ENCODE results near the gene CXCL5.
A peak's percentile ranks its signal among the peaks of the same experiment; 100 is the strongest.

The CXCL5 gene

DNA sequence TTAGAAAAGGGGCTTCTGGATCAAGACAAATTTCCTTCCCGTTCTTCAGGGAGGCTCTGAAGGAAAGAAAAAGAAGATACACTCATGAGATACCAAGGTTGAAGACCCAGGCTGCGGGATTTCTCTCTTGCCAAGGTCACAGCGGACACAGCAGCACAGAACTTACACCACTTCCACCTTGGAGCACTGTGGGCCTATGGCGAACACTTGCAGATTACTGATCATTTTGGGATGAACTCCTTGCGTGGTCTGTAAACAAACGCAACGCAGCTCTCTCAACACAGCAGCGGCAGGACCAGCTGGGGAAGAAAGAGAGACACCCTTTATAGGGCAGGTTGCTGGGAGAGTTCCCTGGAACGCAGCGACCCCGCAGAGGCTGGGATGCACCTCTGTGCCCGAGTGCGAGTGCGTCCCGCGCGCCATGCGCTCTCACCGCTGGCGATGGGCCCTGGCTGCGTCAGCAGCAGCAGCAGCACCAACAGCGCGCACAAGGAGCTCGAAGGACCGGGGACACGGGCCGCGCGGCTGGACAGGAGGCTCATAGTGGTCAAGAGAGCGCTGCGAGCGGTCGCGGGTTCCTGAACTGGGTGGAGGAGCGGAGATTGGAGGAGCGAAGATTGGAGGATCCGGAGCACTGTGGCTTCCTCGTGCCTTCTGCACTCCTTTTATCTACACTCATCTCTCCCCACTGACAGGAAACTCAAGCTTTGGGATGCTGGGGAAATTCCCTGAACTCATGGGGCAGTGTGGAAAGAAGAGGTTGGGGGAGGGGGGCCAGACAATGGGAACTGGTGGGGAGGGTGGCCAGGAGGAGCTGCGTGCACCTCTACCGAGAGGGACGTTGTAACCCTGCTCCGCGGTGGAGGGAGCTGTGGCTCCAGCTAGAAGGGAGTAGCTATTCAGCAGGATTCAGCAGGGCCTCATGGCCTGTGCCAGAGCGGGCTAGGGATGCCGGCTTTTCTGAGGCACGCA is at the start of gene CXCL5:
CXCL5 (minus strand) TSS at position 638 of the 972 bp plus-strand sequence; CDS start at position 542, 96 bp downstream.
- peak; percentile 60 for DNase-seq

- no peak for DNase-seq
Measured at GRCh38 chr4:74047152-74047551, 48.7 kb upstream of the CXCL5 start.

DNA sequence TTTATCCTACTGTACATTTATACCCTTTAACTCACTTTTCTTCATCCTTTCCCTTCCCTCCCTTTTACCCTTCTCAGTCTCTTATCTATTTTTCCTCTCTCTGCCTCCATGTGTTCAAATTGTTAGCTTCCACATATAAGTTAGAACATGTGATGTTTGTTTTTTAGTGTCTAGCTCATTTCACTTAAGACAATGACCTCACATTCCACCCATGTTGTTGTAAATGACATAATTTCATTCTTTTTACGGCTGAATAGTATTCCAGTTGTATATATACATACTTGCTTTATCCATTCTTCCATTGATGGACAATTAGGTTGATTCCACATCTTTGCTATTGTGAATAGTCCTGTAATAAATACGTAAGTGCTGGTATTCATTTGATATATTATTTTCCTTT is 47.3 kb upstream of the CXCL5 start:
- no peak for DNase-seq

DNA sequence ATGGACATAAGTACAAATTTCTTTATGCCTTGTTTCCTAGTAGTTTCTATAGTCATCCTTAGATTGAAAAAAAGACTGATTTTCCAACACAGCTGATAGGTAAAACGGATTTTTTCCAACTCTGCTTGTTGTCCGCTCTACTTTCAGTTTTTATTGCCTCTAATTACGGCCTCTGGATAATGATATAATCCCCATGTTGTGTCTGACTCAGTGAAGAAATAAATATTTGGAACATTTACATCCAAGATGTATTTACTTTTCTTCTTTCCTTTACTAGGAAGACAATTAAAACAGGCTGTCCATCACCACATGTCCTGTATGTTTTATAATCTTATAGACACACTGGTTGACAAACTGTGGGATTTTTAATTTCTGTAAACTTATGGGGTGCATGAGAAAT is 46.8 kb upstream of the CXCL5 start:
- no peak for DNase-seq

DNA sequence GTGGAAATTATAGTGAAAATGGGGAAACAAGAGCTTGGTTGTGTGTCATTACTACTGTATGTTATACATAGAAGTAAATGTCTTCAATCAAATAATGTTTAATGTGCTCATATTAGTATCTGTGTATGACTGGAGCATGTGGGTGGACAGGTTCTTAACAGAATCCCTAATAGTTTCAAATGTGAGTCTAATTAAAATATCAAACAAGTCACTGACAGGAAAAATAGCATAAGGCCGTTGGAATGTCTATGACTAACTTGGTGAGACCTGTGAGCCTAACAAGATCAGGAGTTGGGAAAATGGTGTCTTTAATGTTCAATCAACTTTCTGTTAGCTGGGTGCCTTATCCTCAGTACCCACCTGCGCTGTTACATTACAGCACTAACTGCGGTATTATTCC is 46.2 kb upstream of the CXCL5 start:
- DNase-seq: peak; percentile 72

GRCh38 chr4:74042681-74043080 is 44.2 kb upstream of the CXCL5 start:
- DNase-seq: no peak

DNA sequence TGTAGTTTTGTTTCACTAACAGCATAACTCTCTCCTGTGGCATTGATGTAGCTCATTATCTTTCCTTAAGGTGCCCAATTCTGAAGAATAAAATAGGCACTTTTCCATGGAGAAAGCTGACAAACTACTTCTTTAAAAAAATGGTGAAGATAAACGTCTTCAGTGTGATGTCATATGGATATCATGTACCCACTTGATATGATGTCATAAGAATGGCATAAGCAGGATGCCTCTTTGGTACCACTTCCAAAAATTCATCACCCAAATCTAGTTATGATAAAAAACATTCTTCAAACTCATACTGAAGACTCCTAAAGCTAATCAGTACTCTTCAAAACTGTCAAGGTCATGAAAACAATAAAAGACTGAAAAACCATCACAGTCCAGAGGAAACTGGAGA is 42.9 kb upstream of the CXCL5 start:
- no peak for DNase-seq

- DNase-seq: no peak
Measured at GRCh38 chr4:74039315-74039763, 40.9 kb upstream of the CXCL5 start.

DNA sequence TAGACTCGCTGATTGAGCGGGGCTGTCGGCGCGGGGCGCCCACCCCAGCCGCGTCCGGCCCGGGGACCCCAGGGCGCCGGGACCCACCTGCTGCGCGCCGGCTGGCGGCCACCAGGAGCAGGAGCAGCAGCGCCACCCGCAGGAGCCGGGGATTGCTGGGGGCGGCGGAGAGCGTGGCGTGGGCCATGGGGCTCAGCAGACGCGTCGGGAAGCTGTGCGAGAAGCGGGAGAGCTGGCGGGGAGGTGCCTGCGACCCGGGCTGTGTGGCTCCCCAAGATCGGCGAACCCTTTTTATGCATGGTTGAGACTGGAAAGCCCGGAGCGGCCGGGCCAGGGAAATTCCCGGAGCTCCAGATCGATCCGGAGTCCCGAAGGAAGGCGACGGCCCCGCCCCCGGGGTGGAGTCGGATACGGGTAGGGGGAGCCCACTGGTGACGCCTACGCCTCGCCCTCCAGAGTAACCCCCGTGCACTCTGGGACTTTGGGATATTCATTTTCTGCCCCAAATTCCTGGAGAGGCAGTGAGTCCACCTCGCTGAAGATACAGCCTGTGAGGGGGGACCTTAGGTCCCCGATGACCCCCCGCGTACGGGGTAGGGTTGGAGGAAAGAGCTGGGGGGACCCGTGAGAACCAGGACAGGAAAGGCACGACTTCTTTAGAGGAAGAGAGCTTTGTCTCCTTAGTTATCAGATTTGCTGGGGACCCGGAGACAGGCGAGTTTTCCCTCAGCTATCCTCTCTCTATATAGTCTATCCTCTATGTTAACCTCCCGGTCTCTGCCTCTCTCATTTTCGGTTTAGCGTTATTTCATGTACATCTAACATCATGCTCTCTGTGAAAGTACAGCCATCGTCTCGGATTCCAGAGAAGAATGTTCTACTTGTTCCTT is 40.2 kb upstream of the CXCL5 start, which contains the start of gene CXCL3:
CXCL3 (minus strand) TSS at position 265 of the 890 bp plus-strand sequence; CDS start at position 187, 78 bp downstream.
- DNase-seq: peak; percentile 61

DNA sequence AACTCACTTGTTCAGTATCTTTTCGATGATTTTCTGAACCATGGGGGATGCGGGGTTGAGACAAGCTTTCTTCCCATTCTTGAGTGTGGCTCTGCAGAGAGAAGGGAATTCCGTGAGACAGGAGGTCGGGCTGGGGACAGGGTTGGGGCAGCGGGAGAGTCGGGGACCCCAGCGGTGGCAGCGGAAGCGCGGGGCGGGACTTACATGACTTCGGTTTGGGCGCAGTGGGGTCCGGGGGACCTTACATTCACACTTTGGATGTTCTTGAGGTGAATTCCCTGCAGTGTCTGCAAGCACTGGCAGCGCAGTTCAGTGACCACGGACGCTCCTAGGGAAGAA is 39.6 kb upstream of the CXCL5 start:
- no peak for DNase-seq

GRCh38 chr4:74037076-74037955 is 38.8 kb upstream of the CXCL5 start:
- DNase-seq: no peak

DNA sequence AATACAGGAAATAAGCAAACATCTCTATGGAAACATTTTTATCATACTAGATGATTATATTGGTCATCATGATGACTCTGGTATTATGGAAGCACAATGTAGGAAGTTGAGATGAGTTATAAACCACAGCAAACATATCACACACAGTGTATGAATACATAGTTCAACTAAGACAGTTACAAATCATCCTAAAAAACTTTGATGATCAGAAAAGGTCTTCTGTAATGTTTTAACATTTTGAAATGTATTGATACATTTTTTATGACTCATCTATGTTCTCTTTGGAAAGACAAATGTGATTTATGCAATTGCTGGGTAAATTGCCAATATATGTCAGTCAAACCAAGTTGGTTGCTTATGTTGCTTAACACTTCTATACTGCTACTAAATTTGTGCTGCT is 35.3 kb upstream of the CXCL5 start:
- DNase-seq: peak; percentile 62

DNA sequence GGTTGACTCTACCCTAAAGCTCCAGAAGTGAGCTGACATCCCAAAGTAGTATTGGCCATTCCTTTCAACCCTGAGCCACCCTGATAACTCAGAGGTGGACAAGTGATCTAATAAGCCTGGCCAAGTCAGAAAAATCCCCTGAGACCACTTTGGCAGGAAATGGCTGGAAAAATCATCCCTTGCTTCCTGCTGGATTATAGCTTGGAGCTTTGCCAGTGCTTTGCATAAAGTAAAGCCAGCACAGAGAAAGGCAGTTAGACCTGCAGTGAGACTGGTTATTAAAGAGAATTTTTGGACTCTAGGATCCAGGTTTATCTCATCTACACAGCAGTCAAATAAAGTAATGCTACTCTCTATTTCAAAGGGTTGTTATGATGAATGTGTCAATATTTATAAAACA is 33.6 kb upstream of the CXCL5 start:
- peak; percentile 65 for DNase-seq

DNA sequence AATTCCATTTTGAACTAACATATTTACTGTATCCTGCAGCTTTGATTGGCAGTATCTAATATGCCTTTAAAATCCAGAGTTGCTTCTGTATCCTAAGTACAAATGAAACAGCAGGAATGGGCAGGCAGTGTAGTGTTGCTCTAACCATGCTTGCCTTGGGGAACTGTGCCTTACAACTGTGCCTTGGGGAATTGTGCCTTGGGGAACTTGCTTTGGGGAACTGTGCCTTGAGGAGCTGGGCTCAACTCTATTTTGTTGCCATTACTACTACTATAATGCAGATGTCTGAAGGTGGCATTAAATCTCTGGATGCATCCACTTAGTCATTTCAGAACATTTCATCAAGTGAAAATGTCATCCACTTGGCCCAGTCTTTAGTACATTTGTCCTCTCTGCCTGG is 33.1 kb upstream of the CXCL5 start:
- DNase-seq: no peak

DNA sequence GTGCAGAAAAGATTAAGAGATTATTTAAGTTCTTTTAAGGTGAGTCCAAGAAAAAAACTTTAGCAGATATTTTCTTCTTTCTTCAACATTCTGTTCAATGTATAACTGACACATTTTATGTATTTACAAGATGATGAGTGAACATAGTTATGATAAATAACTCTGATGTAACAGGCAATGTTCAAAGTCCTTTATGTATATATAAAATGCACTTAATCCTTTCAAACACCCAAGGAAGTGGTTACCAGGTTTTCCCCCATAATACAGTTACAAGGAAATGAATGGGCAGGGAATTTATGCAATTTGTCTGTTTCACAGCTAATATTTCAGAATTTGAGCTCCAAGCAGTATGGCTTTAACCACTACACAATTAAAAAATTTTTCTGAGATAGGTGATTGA is 31.8 kb upstream of the CXCL5 start:
- no peak for DNase-seq

GRCh38 chr4:74028504-74028903 is 30.0 kb upstream of the CXCL5 start:
- no peak for DNase-seq

DNA sequence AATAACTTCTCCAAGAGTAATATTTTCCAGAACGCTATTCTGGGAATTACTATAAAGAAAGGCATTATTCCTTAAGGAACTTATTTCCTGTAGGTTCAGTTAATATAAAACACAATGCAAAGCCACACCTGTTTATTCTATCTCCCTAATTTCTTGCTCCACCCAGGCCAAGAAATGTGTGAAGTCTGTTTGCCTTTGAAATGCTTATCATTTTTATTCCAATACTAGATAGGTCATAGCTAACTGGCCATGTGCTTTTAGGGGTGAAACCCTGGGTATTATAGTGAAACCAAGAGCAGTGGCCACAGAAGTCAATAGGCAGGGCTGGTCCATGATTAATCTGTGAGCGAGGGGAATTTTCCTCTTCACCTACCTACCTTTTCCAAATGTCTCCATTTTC is 25.2 kb upstream of the CXCL5 start:
- no peak for DNase-seq

- DNase-seq: no peak
Measured at GRCh38 chr4:74021601-74022000, 23.1 kb upstream of the CXCL5 start.

DNA sequence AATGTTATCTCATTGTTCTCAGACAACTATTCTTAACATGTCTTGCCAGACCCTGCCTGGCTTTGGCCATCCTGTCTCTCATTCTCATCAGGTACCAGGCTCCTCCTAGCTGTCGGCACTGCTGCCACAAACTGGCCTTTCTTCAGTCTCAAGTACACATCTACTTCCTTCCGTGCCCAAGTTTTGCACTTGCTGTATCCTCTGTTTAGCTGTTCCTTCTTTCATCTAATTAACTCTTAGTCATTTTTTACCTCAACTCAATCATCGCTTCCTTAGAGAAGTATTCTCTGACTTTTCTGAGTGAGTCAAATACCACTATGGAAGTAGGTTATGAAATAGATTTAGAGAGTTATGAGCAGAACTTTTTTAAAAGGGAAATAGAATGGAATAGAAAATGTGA is 20.3 kb upstream of the CXCL5 start:
- no peak for DNase-seq

- no peak for DNase-seq
Measured at GRCh38 chr4:74018116-74018515, 19.6 kb upstream of the CXCL5 start.

- DNase-seq: no peak
Measured at GRCh38 chr4:74016068-74016467, 17.6 kb upstream of the CXCL5 start.

- DNase-seq: no peak
Measured at GRCh38 chr4:74015126-74015780, 16.8 kb upstream of the CXCL5 start.

All from fibroblast of skin of right quadriceps (primary cell).